ENCODE data around the gene F8A1. TPM values are rescaled to one million over a fixed set of nuclear protein-coding genes. Genes with fewer than 3 reads are reported as not detected.
"Not testable (repeated sequence)": the region's sequence is repeated elsewhere in the genome, so short reads cannot be mapped to it uniquely, and the experiment has no call there.

F8A1 gene
- 16.1 and 20.7 TPM in 2 replicates for total RNA-seq (ENCODE audit: low replicate concordance)
- long read RNA-seq, result 0 reads

GRCh38 chrX:154886069-154886788 is at the start of gene F8A1:
F8A1 (plus strand) TSS chrX:154886355; CDS start chrX:154886375, 20 bp downstream.
- not testable (repeated sequence) for H3K4me3 Mint-ChIP-seq; H3K9me3 Mint-ChIP-seq; H3K27me3 Mint-ChIP-seq; DNase-seq (ENCODE audit: extremely low spot score, unreplicated experiment); H3K27ac Mint-ChIP-seq; H3K36me3 Mint-ChIP-seq; H3K4me1 Mint-ChIP-seq (ENCODE audit: unreplicated experiment)

DNA sequence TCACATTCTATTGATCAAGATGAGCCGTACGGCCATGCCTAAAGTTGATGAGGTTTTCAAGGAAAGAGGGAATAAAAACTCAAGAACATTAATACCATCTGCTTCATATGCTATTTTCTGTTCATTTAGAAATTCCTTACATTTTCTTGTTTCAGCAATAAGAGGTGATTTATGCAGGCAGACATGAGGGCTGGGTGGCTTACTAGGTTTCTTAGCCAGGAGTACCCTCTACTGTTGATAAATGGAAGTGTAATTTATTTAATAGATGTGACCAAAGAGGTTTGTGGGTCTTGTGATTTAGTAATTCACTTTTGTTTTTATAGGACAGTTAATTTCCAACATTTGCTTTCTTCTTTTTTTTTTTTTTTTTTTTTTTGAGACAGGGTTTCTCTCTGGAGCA is 45.3 kb upstream of the F8A1 start:
- Mint-ChIP-seq H3K27me3 (no peaks in the 10 kb centered on the region), H3K36me3 (no peaks in the 10 kb centered on the region), H3K9me3 (no peaks in the 10 kb centered on the region), H3K4me1 (ENCODE audit: unreplicated experiment) (no peaks in the 10 kb centered on the region), H3K4me3 (no peak overlapping the region), H3K27ac (no peak overlapping the region)
- TF ChIP-seq, protein P1, sequence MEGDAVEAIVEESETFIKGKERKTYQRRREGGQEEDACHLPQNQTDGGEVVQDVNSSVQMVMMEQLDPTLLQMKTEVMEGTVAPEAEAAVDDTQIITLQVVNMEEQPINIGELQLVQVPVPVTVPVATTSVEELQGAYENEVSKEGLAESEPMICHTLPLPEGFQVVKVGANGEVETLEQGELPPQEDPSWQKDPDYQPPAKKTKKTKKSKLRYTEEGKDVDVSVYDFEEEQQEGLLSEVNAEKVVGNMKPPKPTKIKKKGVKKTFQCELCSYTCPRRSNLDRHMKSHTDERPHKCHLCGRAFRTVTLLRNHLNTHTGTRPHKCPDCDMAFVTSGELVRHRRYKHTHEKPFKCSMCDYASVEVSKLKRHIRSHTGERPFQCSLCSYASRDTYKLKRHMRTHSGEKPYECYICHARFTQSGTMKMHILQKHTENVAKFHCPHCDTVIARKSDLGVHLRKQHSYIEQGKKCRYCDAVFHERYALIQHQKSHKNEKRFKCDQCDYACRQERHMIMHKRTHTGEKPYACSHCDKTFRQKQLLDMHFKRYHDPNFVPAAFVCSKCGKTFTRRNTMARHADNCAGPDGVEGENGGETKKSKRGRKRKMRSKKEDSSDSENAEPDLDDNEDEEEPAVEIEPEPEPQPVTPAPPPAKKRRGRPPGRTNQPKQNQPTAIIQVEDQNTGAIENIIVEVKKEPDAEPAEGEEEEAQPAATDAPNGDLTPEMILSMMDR (conservative IDR thresholded peaks at IDR 0.05), result peak; percentile 70
- DNase-seq (ENCODE audit: extremely low spot score, unreplicated experiment), result no peak

DNA sequence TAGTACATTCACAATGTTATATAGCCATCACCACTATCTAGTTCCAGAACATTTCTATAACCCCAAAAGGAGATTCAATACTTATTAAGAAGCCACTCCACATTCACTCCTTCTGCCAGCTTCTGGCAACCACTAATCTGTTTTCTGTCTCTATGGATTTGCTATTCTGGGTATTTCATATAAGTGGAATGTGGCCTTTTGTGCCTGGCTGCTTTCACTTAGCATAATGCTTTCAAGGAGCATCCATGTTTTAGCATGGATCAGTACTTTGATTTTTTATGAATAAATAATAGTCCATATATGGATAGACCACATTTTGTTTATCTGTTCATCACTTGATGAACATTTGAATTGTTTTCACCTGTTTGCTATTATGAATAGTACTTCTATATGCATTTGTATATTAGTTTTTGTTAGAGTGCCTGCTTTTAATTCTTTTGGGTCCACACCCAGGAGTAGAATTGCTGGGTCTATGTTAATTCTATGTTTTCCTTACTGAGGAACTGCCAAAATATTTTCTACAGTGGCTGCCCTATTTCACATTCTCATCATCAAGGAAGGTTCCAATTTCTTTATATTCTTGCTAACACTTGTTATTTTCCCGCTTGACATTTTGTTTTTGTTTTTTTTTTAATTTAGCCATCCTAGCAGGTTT is 35.1 kb upstream of the F8A1 start:
- DNase-seq (ENCODE audit: extremely low spot score, unreplicated experiment), result no peak
- Mint-ChIP-seq H3K27me3 (no peaks in the 10 kb centered on the region), H3K9me3 (no peaks in the 10 kb centered on the region), H3K36me3 (no peaks in the 10 kb centered on the region), H3K4me3 (no peak overlapping the region), H3K4me1 (ENCODE audit: unreplicated experiment) (no peaks in the 10 kb centered on the region), H3K27ac (no peak overlapping the region)
- TF ChIP-seq, protein P1 (conservative IDR thresholded peaks at IDR 0.05), result no peak

GRCh38 chrX:154855256-154855655 is 30.9 kb upstream of the F8A1 start:
- Mint-ChIP-seq H3K27ac (no peak overlapping the region), H3K4me1 (ENCODE audit: unreplicated experiment) (no peaks in the 10 kb centered on the region), H3K4me3 (no peak overlapping the region), H3K27me3 (no peaks in the 10 kb centered on the region), H3K36me3 (no peaks in the 10 kb centered on the region), H3K9me3 (no peaks in the 10 kb centered on the region)
- DNase-seq (ENCODE audit: extremely low spot score, unreplicated experiment), result no peak
- TF ChIP-seq, protein P1 (conservative IDR thresholded peaks at IDR 0.05), result no peak

GRCh38 chrX:154868522-154868921 is 17.6 kb upstream of the F8A1 start:
- not testable (repeated sequence) for H3K27ac Mint-ChIP-seq; H3K4me1 Mint-ChIP-seq (ENCODE audit: unreplicated experiment); H3K9me3 Mint-ChIP-seq; DNase-seq (ENCODE audit: extremely low spot score, unreplicated experiment); H3K27me3 Mint-ChIP-seq; H3K4me3 Mint-ChIP-seq; H3K36me3 Mint-ChIP-seq

DNA sequence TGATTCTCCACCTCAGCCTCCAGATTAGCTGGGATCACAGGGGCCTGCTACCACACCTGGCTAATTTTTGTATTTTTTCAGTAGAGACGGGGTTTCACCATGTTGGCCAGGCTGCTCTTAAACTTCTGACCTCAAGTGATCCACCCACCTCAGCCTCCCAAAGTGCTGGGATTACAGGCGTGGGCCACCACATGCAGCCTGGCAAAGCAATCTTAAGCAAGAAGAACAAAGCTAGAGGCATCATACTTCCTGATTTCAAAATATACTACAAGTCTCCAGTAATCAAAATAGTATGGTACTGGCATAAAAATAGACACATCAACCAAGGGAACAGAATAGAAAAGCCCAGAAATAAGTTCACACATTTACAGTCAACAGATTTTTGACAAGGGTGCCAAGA is 12.8 kb upstream of the F8A1 start:
- Mint-ChIP-seq H3K4me1 (ENCODE audit: unreplicated experiment) (no peaks in the 10 kb centered on the region), H3K27me3 (no peaks in the 10 kb centered on the region), H3K27ac (no peak overlapping the region), H3K4me3 (no peak overlapping the region), H3K36me3 (no peaks in the 10 kb centered on the region), H3K9me3 (peaks cover 6% of the 10 kb centered on the region)
- no peak for DNase-seq (ENCODE audit: extremely low spot score, unreplicated experiment)
- TF ChIP-seq, protein P1 (conservative IDR thresholded peaks at IDR 0.05), result no peak

GRCh38 chrX:154884069-154884468 is 2.1 kb upstream of the F8A1 start:
- H3K27me3 Mint-ChIP-seq; H3K36me3 Mint-ChIP-seq; H3K27ac Mint-ChIP-seq; H3K9me3 Mint-ChIP-seq; H3K4me3 Mint-ChIP-seq; DNase-seq (ENCODE audit: extremely low spot score, unreplicated experiment); H3K4me1 Mint-ChIP-seq (ENCODE audit: unreplicated experiment): not testable (repeated sequence)

GRCh38 chrX:154885057-154885456 is 1.1 kb upstream of the F8A1 start:
- H3K36me3 Mint-ChIP-seq; H3K27me3 Mint-ChIP-seq; H3K27ac Mint-ChIP-seq; H3K4me3 Mint-ChIP-seq; DNase-seq (ENCODE audit: extremely low spot score, unreplicated experiment); H3K9me3 Mint-ChIP-seq; H3K4me1 Mint-ChIP-seq (ENCODE audit: unreplicated experiment): not testable (repeated sequence)

DNA sequence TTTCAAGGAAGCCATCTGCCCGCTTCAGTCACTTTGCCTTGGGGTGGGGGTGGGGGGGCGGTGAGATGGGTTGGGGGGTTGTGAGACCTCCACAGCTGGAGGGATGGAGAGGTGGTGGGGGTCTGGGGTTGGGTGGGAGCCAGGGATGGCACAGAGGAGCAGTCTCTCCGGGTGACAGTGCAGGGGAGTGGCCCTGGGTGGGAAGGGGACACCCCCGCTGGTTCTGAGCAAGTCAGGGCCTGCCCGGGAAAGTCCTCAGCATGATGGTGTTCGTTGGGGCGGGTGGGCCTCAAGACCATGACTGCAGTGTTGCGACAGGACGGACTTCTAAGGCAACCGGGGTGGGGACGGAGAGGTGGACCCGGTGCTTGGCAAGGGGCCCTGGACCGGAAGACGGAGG is 606 bp upstream of the F8A1 start:
- H3K4me1 Mint-ChIP-seq (ENCODE audit: unreplicated experiment); H3K9me3 Mint-ChIP-seq; DNase-seq (ENCODE audit: extremely low spot score, unreplicated experiment); H3K4me3 Mint-ChIP-seq; H3K36me3 Mint-ChIP-seq; H3K27me3 Mint-ChIP-seq; H3K27ac Mint-ChIP-seq: not testable (repeated sequence)

DNA sequence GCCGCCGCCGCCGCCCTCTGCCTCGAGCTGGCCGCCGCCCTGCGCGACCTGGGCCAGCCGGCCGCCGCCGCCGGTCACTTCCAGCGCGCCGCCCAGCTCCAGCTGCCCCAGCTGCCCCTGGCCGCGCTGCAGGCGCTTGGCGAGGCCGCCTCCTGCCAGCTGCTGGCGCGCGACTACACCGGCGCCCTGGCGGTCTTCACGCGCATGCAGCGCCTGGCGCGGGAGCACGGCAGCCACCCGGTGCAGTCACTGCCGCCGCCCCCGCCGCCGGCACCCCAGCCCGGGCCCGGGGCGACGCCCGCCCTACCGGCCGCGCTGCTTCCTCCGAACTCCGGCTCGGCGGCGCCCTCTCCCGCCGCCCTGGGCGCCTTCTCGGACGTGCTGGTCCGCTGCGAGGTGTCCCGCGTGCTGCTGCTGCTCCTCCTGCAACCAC is 650 bp downstream of the F8A1 start:
- H3K27me3 Mint-ChIP-seq; H3K27ac Mint-ChIP-seq; H3K4me3 Mint-ChIP-seq; H3K4me1 Mint-ChIP-seq (ENCODE audit: unreplicated experiment); DNase-seq (ENCODE audit: extremely low spot score, unreplicated experiment); H3K9me3 Mint-ChIP-seq; H3K36me3 Mint-ChIP-seq: not testable (repeated sequence)

Measured in type B pancreatic cell (in vitro differentiated cells).